ENCODE measurements around the gene ZNF559. TPM values are rescaled to one million over a fixed set of nuclear protein-coding genes. Genes with fewer than 3 reads are reported as not detected.

The ZNF559 gene
- total and polyA plus RNA-seq, 2 donors (not counting 1 experiment from before 2014, with no cell fraction given), result 23.9 to 49.3 TPM

DNA sequence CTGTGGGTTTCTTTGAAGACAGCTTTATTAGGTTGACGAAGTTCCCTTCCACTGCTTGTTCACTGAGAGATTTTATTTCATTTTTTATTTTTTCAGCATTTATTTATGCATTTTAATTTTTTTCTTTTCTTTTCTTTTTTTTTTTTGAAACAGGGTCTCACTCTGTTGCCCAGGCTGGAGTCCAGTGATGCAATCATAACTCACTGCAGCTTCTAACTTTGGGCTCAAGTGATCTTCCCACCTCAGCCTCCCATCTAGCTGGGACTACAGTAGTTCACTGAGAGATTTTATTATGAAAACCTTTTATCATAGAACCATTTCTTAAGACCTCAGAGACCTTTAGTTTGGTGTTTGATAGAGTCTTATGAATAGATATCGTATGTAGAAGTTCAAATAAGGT lies 28.5 kb downstream of the ZNF559 start:
- Mint-ChIP-seq H3K27me3 (no peaks in the 10 kb centered on the region), H3K4me3 (no peak overlapping the region), H3K27ac (no peak overlapping the region), H3K9me3 (ENCODE audit: insufficient read depth) (peaks cover 14% of the 10 kb centered on the region), H3K4me1 (no peaks in the 10 kb centered on the region)
- no peak overlapping the region for H3K4me2 ChIP-seq (replicated peaks; ENCODE audit: low read depth, low read length, poor library complexity, severe bottlenecking)
- no peaks in the 10 kb centered on the region for H3K79me2 ChIP-seq (ENCODE audit: control insufficient read depth, insufficient read depth, low read length)
- H3K27me3 ChIP-seq (replicated peaks in 1 of 4; ENCODE audit: control extremely low read depth in 1 of 4, control insufficient read depth in 3 of 4, insufficient read depth in 4 of 4, low read length in 3 of 4), result no peaks in the 10 kb centered on the region
- ChIA-PET POLR2A (no interaction called here), CTCF (no interaction called here)
- no peak overlapping the region for H2AFZ ChIP-seq (ENCODE audit: insufficient read depth, low read depth, low read length, poor library complexity, severe bottlenecking)
- intact Hi-C loops (cut with micrococcal nuclease), result no loop called here
- DNase-seq, result no peak
- H4K20me1 ChIP-seq (ENCODE audit: control insufficient read depth, insufficient read depth, low read length, poor library complexity, severe bottlenecking), result no peaks in the 10 kb centered on the region
- ATAC-seq (ENCODE audit: low read depth), result no peak
- no peaks in the 10 kb centered on the region for H3K36me3 ChIP-seq (replicated peaks in 1 of 2; ENCODE audit: control extremely low read depth in 1 of 2, control insufficient read depth in 1 of 2, extremely low read depth in 1 of 2, insufficient read depth in 2 of 2, low read length in 1 of 2)
- no peak overlapping the region for H3K27ac ChIP-seq (ENCODE audit: low read length in 2 of 2)
- no peak for TF ChIP-seq EZH2 (IDR thresholded peaks at IDR 0.05; ENCODE audit: borderline replicate concordance, insufficient read depth, low read depth, low read length, poor library complexity, severe bottlenecking)
- TF ChIP-seq, protein P1, sequence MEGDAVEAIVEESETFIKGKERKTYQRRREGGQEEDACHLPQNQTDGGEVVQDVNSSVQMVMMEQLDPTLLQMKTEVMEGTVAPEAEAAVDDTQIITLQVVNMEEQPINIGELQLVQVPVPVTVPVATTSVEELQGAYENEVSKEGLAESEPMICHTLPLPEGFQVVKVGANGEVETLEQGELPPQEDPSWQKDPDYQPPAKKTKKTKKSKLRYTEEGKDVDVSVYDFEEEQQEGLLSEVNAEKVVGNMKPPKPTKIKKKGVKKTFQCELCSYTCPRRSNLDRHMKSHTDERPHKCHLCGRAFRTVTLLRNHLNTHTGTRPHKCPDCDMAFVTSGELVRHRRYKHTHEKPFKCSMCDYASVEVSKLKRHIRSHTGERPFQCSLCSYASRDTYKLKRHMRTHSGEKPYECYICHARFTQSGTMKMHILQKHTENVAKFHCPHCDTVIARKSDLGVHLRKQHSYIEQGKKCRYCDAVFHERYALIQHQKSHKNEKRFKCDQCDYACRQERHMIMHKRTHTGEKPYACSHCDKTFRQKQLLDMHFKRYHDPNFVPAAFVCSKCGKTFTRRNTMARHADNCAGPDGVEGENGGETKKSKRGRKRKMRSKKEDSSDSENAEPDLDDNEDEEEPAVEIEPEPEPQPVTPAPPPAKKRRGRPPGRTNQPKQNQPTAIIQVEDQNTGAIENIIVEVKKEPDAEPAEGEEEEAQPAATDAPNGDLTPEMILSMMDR (IDR thresholded peaks at IDR 0.05), result no peak
- H3K4me3 ChIP-seq (ENCODE audit: control extremely low read depth in 1 of 5, extremely low read depth in 1 of 5, insufficient read depth in 1 of 5, low read depth in 2 of 5, low read length in 4 of 5), result no peak overlapping the region
- H3K4me1 ChIP-seq (ENCODE audit: control insufficient read depth in 2 of 2, insufficient read depth in 2 of 2, low read length in 2 of 2), result no peaks in the 10 kb centered on the region
- H3K9ac ChIP-seq (ENCODE audit: low read length), result no peak overlapping the region
- H3K9me3 ChIP-seq (ENCODE audit: control extremely low read depth in 1 of 3, control insufficient read depth in 2 of 3, insufficient read depth in 1 of 3, low read length in 2 of 3), result peaks cover 0 to 65% (median 63%) of the 10 kb centered on the region in 3 donors
- WGBS (ENCODE audit: insufficient coverage), result no CpG with 5 or more reads among the region's 2 CpGs

DNA sequence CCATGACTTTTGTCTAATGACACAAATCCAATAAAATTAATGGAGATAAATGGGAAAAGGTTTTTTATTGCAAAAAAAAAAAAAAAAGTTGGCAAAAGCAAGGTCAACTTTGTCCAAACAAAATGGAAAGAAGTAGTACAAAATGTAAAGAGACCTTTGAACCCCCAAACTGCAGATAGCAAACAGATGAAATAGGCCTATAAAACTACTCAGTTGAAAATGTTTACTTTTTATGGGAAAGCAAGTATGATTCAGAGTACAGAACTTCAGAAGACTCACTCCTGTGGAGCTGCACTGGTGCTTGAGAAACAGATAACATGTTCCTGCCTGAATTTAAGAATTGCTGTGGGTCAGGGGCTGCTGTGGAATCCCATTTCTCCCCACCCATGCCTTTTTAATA lies 29.0 kb downstream of the ZNF559 start:
- H3K4me1 Mint-ChIP-seq, result no peaks in the 10 kb centered on the region
- POLR2A ChIA-PET, result no interaction called here
- no peaks in the 10 kb centered on the region for H4K20me1 ChIP-seq (ENCODE audit: control insufficient read depth, insufficient read depth, low read length, poor library complexity, severe bottlenecking)
- TF ChIP-seq, protein P1 (IDR thresholded peaks at IDR 0.05), result no peak
- TF ChIP-seq EZH2 (IDR thresholded peaks at IDR 0.05; ENCODE audit: borderline replicate concordance, insufficient read depth, low read depth, low read length, poor library complexity, severe bottlenecking), result no peak
- H3K27ac ChIP-seq (ENCODE audit: low read length in 2 of 2), result no peak overlapping the region
- CTCF ChIA-PET, result no interaction called here
- peaks cover 0 to 69% (median 64%) of the 10 kb centered on the region in 3 donors for H3K9me3 ChIP-seq (ENCODE audit: control extremely low read depth in 1 of 3, control insufficient read depth in 2 of 3, insufficient read depth in 1 of 3, low read length in 2 of 3)
- H3K4me1 ChIP-seq (ENCODE audit: control insufficient read depth in 2 of 2, insufficient read depth in 2 of 2, low read length in 2 of 2), result no peaks in the 10 kb centered on the region
- H3K4me3 Mint-ChIP-seq, result no peak overlapping the region
- peaks cover 19% of the 10 kb centered on the region for H3K9me3 Mint-ChIP-seq (ENCODE audit: insufficient read depth)
- no peaks in the 10 kb centered on the region for H3K79me2 ChIP-seq (ENCODE audit: control insufficient read depth, insufficient read depth, low read length)
- no peak overlapping the region for H3K27ac Mint-ChIP-seq
- H3K27me3 ChIP-seq (replicated peaks in 1 of 4; ENCODE audit: control extremely low read depth in 1 of 4, control insufficient read depth in 3 of 4, insufficient read depth in 4 of 4, low read length in 3 of 4), result no peaks in the 10 kb centered on the region
- no peak overlapping the region for H3K4me2 ChIP-seq (replicated peaks; ENCODE audit: low read depth, low read length, poor library complexity, severe bottlenecking)
- H2AFZ ChIP-seq (ENCODE audit: insufficient read depth, low read depth, low read length, poor library complexity, severe bottlenecking), result no peak overlapping the region
- intact Hi-C loops (cut with micrococcal nuclease), result no loop called here
- no peak overlapping the region for H3K4me3 ChIP-seq (ENCODE audit: control extremely low read depth in 1 of 5, extremely low read depth in 1 of 5, insufficient read depth in 1 of 5, low read depth in 2 of 5, low read length in 4 of 5)
- H3K27me3 Mint-ChIP-seq, result no peaks in the 10 kb centered on the region
- no peaks in the 10 kb centered on the region for H3K36me3 ChIP-seq (replicated peaks in 1 of 2; ENCODE audit: control extremely low read depth in 1 of 2, control insufficient read depth in 1 of 2, extremely low read depth in 1 of 2, insufficient read depth in 2 of 2, low read length in 1 of 2)
- no peak for ATAC-seq (ENCODE audit: low read depth)
- DNase-seq, result no peak
- no peak overlapping the region for H3K9ac ChIP-seq (ENCODE audit: low read length)

All from B cell (primary cell).